Heart left ventricle (tissue), 13 donors: Measurements from ENCODE around the gene CSTF2T.

Experiments used
- CTCF ChIP-seq, 12 donors: fragments of 200-600 bp; sonication (generic) in 4 of 12; IDR thresholded peaks; one replicate each; pipeline versions ENCODE4 v1.5.0 to v1.8.0; 2018 to 2022; ENCODE audit warnings: antibody characterized with exemption in 12 of 12, mild to moderate bottlenecking in 5 of 12
- POLR2A ChIP-seq, 2 donors: fragments of 450-650 bp; IDR thresholded peaks; one replicate each; pipeline ENCODE4 v1.6.1; 2017; ENCODE audit warnings: antibody characterized with exemption in 2 of 2, mild to moderate bottlenecking in 2 of 2, moderate library complexity in 2 of 2
- donor health status: ischemic (EF 13 %, LVEDD 7.1; RV severe dilation, severe dysfunction).
- donor health status: DM: no; HTN: yes; CAD: no.
- donor health status: DM: no; HTN: no; CAD: no.
- donor health status: ischemic (EF 25% LVEDD 6.9; RV normal size, moderate dysfunction).
- donor health status: ischemic (EF 25% LVEDD 5.7; RV mildly dilated, moderate dysfunction).
- donor health status: ischemic (EF 35%, LVEDD 5.7; RV mildly dilated, moderate dysfunction).
- donor health status: nonischemic (EF 11% LVEDD 7.7; RV severe dilation, severe dysfunction).
- donor health status: DM: yes; HTN: yes; CAD: no.
- donor health status: PGD.
- donor health status: ischemic (EF 29% LVEDD 5.4; RV normal size, mild dysfunction).
- donor health status: nonischemic (EF 23%, LVEDD 6.1; RV moderate dilation, normal function).

DNA sequence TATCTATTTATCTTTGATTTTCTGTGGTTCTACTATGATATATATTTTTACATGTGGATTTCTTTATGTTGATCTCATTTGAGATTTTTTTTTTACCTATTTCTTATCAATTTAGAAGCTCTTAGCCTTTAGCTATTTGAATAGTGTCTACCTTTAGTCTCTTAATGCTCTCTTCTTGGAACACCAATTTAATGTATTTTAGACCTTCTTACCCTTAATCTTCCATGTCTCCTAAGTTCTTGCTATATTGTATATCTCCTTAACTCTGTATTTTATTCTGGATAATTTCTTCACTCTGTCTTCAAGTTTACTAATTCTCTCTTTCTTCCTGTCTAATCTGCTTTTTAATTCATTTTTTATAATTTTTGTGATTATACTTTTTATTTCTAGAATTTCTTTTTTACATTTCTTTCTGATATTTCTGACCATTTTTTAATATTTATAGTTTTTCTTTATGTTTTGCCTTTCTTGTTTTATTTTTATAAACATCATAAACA lies 27.3 kb downstream of the CSTF2T start:
- TF ChIP-seq CTCF (IDR thresholded peaks at IDR 0.05) (no peak), POLR2A (IDR thresholded peaks at IDR 0.05) (no peak)
